IMR-90 (cell line): ENCODE results near the gene LCP1.

ENCODE experiments used
- BHLHE40 ChIP-seq: fragments of 150-350 bp; IDR thresholded peaks from 2 replicates; pipeline ENCODE4 v1.6.1; 2016; ENCODE audit warnings: mild to moderate bottlenecking, low read depth, low read length
- CEBPB ChIP-seq: IDR thresholded peaks from 2 replicates; pipeline ENCODE4 v1.6.1; 2012; ENCODE audit warnings: low read depth, low read length, improper control_type of control experiment
- MAZ ChIP-seq: IDR thresholded peaks from 2 replicates; pipeline ENCODE4 v1.6.1; 2012; ENCODE audit warnings: low read depth, mild to moderate bottlenecking, low read length, improper control_type of control experiment, moderate library complexity, borderline replicate concordance
- MXI1 ChIP-seq: IDR thresholded peaks from 2 replicates; pipeline ENCODE4 v1.6.1; 2012; ENCODE audit warnings: low read depth, mild to moderate bottlenecking, low read length, moderate library complexity, borderline replicate concordance
- POLR2A ChIP-seq: IDR thresholded peaks from 2 replicates; pipeline ENCODE4 v1.6.1; 2012; ENCODE audit warnings: mild to moderate bottlenecking, low read depth, low read length
- RFX5 ChIP-seq: IDR thresholded peaks from 2 replicates; pipeline ENCODE4 v1.8.0; 2012; ENCODE audit warnings: low read depth, mild to moderate bottlenecking, low read length, moderate library complexity
- SMC3 ChIP-seq: fragments of 150-350 bp; IDR thresholded peaks from 2 replicates; pipeline ENCODE4 v1.6.1; 2016; ENCODE audit warnings: low read depth, mild to moderate bottlenecking, antibody characterized with exemption, low read length, moderate library complexity
- TF ChIP-seq, protein P1 (sequence below): conservative IDR thresholded peaks from 2 replicates; pipeline ENCODE4 v1.5.1; 2012; ENCODE audit warnings: mild to moderate bottlenecking, low read depth, low read length, improper control_type of control experiment
- TF ChIP-seq, protein P2 (sequence below): fragments of 150-350 bp; IDR thresholded peaks from 2 replicates; pipeline ENCODE4 v1.6.1; 2017; ENCODE audit warnings: mild to moderate bottlenecking, antibody characterized with exemption, low read length, low read depth

DNA sequence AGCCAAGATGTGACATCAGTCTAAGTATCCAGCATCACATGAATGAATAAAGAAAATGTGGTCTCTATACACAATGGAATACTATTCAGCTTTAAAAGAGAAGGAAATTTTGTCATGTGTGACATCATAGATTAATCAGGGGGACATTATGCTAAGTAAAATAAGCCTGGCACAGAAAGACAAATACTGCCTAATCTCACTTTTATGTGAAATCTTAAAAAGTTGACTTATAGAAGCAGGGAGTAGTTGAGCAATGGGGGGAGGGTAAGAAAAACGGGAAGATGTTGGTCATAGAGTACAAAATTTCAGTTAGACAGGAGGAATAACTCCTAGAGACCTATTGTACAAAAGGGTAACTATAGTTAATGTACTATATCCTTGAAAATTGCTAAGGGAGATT, 10.4 kb upstream of the LCP1 start:
- TF ChIP-seq, protein P1, sequence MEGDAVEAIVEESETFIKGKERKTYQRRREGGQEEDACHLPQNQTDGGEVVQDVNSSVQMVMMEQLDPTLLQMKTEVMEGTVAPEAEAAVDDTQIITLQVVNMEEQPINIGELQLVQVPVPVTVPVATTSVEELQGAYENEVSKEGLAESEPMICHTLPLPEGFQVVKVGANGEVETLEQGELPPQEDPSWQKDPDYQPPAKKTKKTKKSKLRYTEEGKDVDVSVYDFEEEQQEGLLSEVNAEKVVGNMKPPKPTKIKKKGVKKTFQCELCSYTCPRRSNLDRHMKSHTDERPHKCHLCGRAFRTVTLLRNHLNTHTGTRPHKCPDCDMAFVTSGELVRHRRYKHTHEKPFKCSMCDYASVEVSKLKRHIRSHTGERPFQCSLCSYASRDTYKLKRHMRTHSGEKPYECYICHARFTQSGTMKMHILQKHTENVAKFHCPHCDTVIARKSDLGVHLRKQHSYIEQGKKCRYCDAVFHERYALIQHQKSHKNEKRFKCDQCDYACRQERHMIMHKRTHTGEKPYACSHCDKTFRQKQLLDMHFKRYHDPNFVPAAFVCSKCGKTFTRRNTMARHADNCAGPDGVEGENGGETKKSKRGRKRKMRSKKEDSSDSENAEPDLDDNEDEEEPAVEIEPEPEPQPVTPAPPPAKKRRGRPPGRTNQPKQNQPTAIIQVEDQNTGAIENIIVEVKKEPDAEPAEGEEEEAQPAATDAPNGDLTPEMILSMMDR: no peak
- no peak for TF ChIP-seq POLR2A
- TF ChIP-seq RFX5: no peak
- no peak for TF ChIP-seq MAZ
- no peak for TF ChIP-seq MXI1
- TF ChIP-seq, protein P2, sequence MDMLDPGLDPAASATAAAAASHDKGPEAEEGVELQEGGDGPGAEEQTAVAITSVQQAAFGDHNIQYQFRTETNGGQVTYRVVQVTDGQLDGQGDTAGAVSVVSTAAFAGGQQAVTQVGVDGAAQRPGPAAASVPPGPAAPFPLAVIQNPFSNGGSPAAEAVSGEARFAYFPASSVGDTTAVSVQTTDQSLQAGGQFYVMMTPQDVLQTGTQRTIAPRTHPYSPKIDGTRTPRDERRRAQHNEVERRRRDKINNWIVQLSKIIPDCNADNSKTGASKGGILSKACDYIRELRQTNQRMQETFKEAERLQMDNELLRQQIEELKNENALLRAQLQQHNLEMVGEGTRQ: no peak
- no peak for TF ChIP-seq CEBPB
- no peak for TF ChIP-seq BHLHE40
- no peak for TF ChIP-seq SMC3
